ENCODE data around the gene PAM16. TPM values are rescaled to one million over a fixed set of nuclear protein-coding genes. Genes with fewer than 3 reads are reported as not detected.

PAM16 gene
- total and polyA plus RNA-seq, 9 of the 15 experiments (the other 6 are each of a cell fraction or from before 2014, with no cell fraction given) = 38.7 to 273 (median 79.3) TPM

- intact Hi-C loops (cut with micrococcal nuclease) = no loop called here
- TF ChIP-seq PHF8 (IDR thresholded peaks at IDR 0.05; ENCODE audit: borderline replicate concordance, low read length) = peak; percentile 77; the same call in 1 of the 2 replicates
- peak; percentile 69; the same call in 1 of the 2 replicates for TF ChIP-seq POLR2AphosphoS5 (IDR thresholded peaks at IDR 0.05; ENCODE audit: control insufficient read depth, insufficient read depth, low read depth, low read length)
- TF ChIP-seq ZNF354B (CRISPR knock-in tag; IDR thresholded peaks at IDR 0.05) = no peak
- 0 out of 2 replicates have a peak, but pooled peaks have one; percentile 60 for TF ChIP-seq ETS1 (conservative IDR thresholded peaks at IDR 0.05; ENCODE audit: control insufficient read depth, low read depth, low read length)
- TF ChIP-seq ZFX (CRISPR knock-in tag; IDR thresholded peaks at IDR 0.05) = peak; percentile 36; the same call in 1 of the 2 replicates
- peak; percentile 53; a peak in 3 of 4 replicates for TF ChIP-seq NRF1 (conservative IDR thresholded peaks at IDR 0.05 in 1 of 2, IDR thresholded peaks at IDR 0.05 in 1 of 2)
- no peak for TF ChIP-seq ZNF436 (CRISPR knock-in tag; IDR thresholded peaks at IDR 0.05)
- TF ChIP-seq POLR2B (IDR thresholded peaks at IDR 0.05; ENCODE audit: low read depth, partially characterized antibody) = peak; percentile 29
- TF ChIP-seq HLTF (IDR thresholded peaks at IDR 0.05) = no peak
- TF ChIP-seq SUPT5H (IDR thresholded peaks at IDR 0.05) = peak; percentile 58; the same call in 1 of the 2 replicates
- no peak for TF ChIP-seq SLC30A9 (CRISPR knock-in tag; IDR thresholded peaks at IDR 0.05)
- no peak for TF ChIP-seq ZNF12 (CRISPR knock-in tag; IDR thresholded peaks at IDR 0.05)
- no peak for TF ChIP-seq HBP1 (CRISPR knock-in tag; IDR thresholded peaks at IDR 0.05)
- TF ChIP-seq TCF15 (CRISPR knock-in tag; IDR thresholded peaks at IDR 0.05) = peak; percentile 34; the same call in 1 of the 2 replicates
- TF ChIP-seq ZNF449 (CRISPR knock-in tag; IDR thresholded peaks at IDR 0.05) = no peak
- TF ChIP-seq ZNF655 (CRISPR knock-in tag; IDR thresholded peaks at IDR 0.05) = no peak
Measured at GRCh38 chr16:4371357-4372000, 20.4 kb upstream of the PAM16 start, which contains the start of gene VASN. Gene VASN, plus strand, starts transcription at chr16:4371848. Its CDS starts 9,030 bp downstream, at chr16:4380878.

More at GRCh38 chr16:4371357-4372000, 20.4 kb upstream of the PAM16 start, which contains the start of gene VASN:
- FAIRE-seq (peak; percentile 65), ATAC-seq (peak; percentile 91), DNase-seq (ENCODE audit: extremely low read depth in 1 of 4, low spot score in 3 of 4) (peak; percentile 86 to 96 (median 96))
- peaks cover 6% of the 10 kb centered on the region; the same call in 1 of the 2 replicates for H4K20me1 ChIP-seq (replicated peaks; ENCODE audit: control insufficient read depth, insufficient read depth, low read length)
- H3K9ac ChIP-seq (ENCODE audit: insufficient read depth in 1 of 2, low read depth in 2 of 2, low read length in 2 of 2) = peak within 1 kb of the TSS; percentile 59 to 92
- peak within 1 kb of the TSS; percentile 60 for H3K4me3 ChIP-seq
- peak within 1 kb of the TSS; percentile 76 for H2AFZ ChIP-seq (ENCODE audit: low read depth, low read length)
- no TSS peak for BruUV-seq (replicated peaks)
- in situ Hi-C loops (cut with MboI) = no loop called here
- ChIA-PET CTCF (ENCODE audit: low intra/inter-chr PET ratio) (no interaction called here), POLR2A (interaction anchor here (0.6 to 1.6 kb wide), 7 partner anchors 8 to 26 kb away, joined by 3 to 7 read pairs (median 5); no protein-coding TSS in a partner anchor)
- H3K27me3 ChIP-seq (ENCODE audit: control insufficient read depth in 2 of 2, insufficient read depth in 2 of 2, low read length in 2 of 2) = no peaks in the 10 kb centered on the region
- H3K4me2 ChIP-seq (ENCODE audit: insufficient read depth, low read length) = peak within 1 kb of the TSS; percentile 75
- peaks cover 5% of the 10 kb centered on the region for H3K9me1 ChIP-seq (ENCODE audit: control insufficient read depth, insufficient read depth, low read length)
- H3K27ac ChIP-seq (ENCODE audit: extremely low read depth, low read depth, low read length) = peak within 1 kb of the TSS; percentile 76
- H3K9me3 ChIP-seq (replicated peaks; ENCODE audit: control insufficient read depth, insufficient read depth, low read depth, low read length) = no peaks in the 10 kb centered on the region
- H3K36me3 ChIP-seq (ENCODE audit: control insufficient read depth, insufficient read depth, low read length) = peaks cover 6% of the 10 kb centered on the region; the same call in 1 of the 3 replicates
- under 1% methylated on average over 39 of the region's 50 CpGs for WGBS (ENCODE audit: insufficient coverage, low coverage, missing lambda C conversion rate)
- peaks cover 49 to 81% of the 10 kb centered on the region in 2 experiments for H3K4me1 ChIP-seq (replicated peaks in 1 of 2; ENCODE audit: control insufficient read depth in 2 of 2, insufficient read depth in 2 of 2, low read length in 2 of 2)
- peaks cover 14% of the 10 kb centered on the region for H3K79me2 ChIP-seq (ENCODE audit: control insufficient read depth, insufficient read depth, low read length)

All from K562 (cell line).